Adrenal gland (tissue), 12 donors: ENCODE results near the gene VWA2. TPM values are rescaled to one million over a fixed set of nuclear protein-coding genes. Genes with fewer than 3 reads are reported as not detected.

Source experiments
- DNase-seq, 7 donors: peaks; one replicate each; pipeline ENCODE4 v3.0.0-alpha.2; 2019 to 2020
- H3K27ac ChIP-seq, 5 donors: fragments of 200-600 bp; sonication (generic) in 4 of 5; 1 replicate in 3 of 5; 2 replicates in 2 of 5; pipeline versions ENCODE4 v1.5.1 to v1.8.0; 2016 to 2020; ENCODE audit warnings: mild to moderate bottlenecking in 1 of 5
- H3K27me3 ChIP-seq: fragments of 200-600 bp; 2 replicates; pipeline ENCODE4 v1.8.0; 2021
- H3K36me3 ChIP-seq, 2 donors: fragments of 200-600 bp; replicated peaks in 1 of 2; 1 replicate in 1 of 2; 2 replicates in 1 of 2; pipeline versions ENCODE4 v1.5.1 to v1.8.0; 2018 to 2022
- H3K4me1 ChIP-seq, 2 donors: fragments of 200-600 bp; replicated peaks in 1 of 2; 1 replicate in 1 of 2; 2 replicates in 1 of 2; pipeline versions ENCODE4 v1.5.1 to v1.8.0; 2018 to 2021
- H3K4me3 ChIP-seq, 4 donors: fragments of 200-600 bp; sonication (generic) in 3 of 4; one replicate each; pipeline ENCODE4 v1.5.1; 2016 to 2018
- H3K9me3 ChIP-seq, 3 donors: fragments of 200-600 bp; sonication (generic) in 1 of 3; replicated peaks in 1 of 3; 1 replicate in 2 of 3; 2 replicates in 1 of 3; pipeline versions ENCODE4 v1.5.1 to v1.8.0; 2016 to 2021
- CTCF ChIP-seq, 6 experiments: fragments of 450-650 bp in 4 of 6; fragments of 200-600 bp in 2 of 6; sonication (generic) in 1 of 6; IDR thresholded peaks; 1 replicate in 5 of 6; 2 replicates in 1 of 6; pipeline versions ENCODE4 v1.5.1 to v1.8.0; 2016 to 2021; ENCODE audit warnings: antibody characterized with exemption in 6 of 6, mild to moderate bottlenecking in 2 of 6, moderate library complexity in 1 of 6
- POLR2A ChIP-seq, 2 donors: fragments of 450-650 bp; IDR thresholded peaks; one replicate each; pipeline ENCODE4 v1.6.1; 2017; ENCODE audit warnings: antibody characterized with exemption in 2 of 2, mild to moderate bottlenecking in 2 of 2, moderate library complexity in 1 of 2
- WGBS, 4 donors: extraction: QIAGEN DNeasy Blood & Tissue Kit in 2 of 4; methylation state at CpG; one replicate each; pipeline versions ENCODE4 v1.1.5 to v1.1.7; 2013 to 2017; 5-methylcytosine and 5-hydroxymethylcytosine counted together
- intact Hi-C, 2 donors: fragments of 100-400 bp; cut with DNase I; formaldehyde crosslinking; loops; one replicate each; pipeline versions ENCODE4 v1.14.1 to v1.15.0; 2022 to 2023
- polyA plus RNA-seq, 3 donors: library from polyadenylated mRNA; stranded (reverse); fragments of 200-250 nt in 2 of 3; fragments of 350-450 nt in 1 of 3; fragmentation: Illumina TruSeq in 1 of 3; extraction: RNeasy Lipid Tissue Mini Kit (QIAGEN cat#74804) in 1 of 3; gene quantifications; one replicate each; pipeline ENCODE4 v1.2.3, GENCODE V29; 2013 to 2014
- total RNA-seq, 9 donors: library from RNA; depleted of rRNA in 4 of 9; stranded (reverse); fragments of >200 nt in 4 of 9; fragments of 120-200 nt in 1 of 9; fragmentation: NEBNext Ultra II Directional in 1 of 9; extraction: Animal tissue kit (Norgen Biotek cat#: 25700) in 1 of 9; gene quantifications; one replicate each; pipeline versions ENCODE4 v1.1.0 to v1.2.4, GENCODE V29; 2013 to 2023
- donor health status: healthy with polysubstance abuse.
- donor health status: Bipolar disorder and iron deficiency.
- donor health status: DM: yes; HTN: yes; CAD: no.
- donor health status: DM: no; HTN: no; CAD: no.
- donor health status: DM: no; HTN: no; CAD: no.
- donor health status: DM: yes; HTN: yes; CAD: no.

The VWA2 gene
- total and polyA plus RNA-seq, 12 donors: 0.15 TPM; not detected in 11

- Histone ChIP-seq H3K4me1 (no peaks in the 10 kb centered on the region), H3K4me3 (no peak overlapping the region), H3K27me3 (no peaks in the 10 kb centered on the region), H3K27ac (no peak overlapping the region), H3K36me3 (no peaks in the 10 kb centered on the region), H3K9me3 (no peaks in the 10 kb centered on the region)
- 93 to 100% (median 95%) methylated on average over 2 of the region's 2 CpGs for WGBS, 4 donors
- no peak for DNase-seq
- intact Hi-C loops: no loop called here
- TF ChIP-seq POLR2A (IDR thresholded peaks at IDR 0.05) (no peak), CTCF (IDR thresholded peaks at IDR 0.05) (no peak)
These were observed 30.7 kb upstream of the VWA2 start for GRCh38 chr10:114208351-114208750.

- H3K27me3 ChIP-seq: no peaks in the 10 kb centered on the region
- WGBS, 4 donors: 69 to 81% (median 75%) methylated on average over 2 of the region's 2 CpGs
- no peak overlapping the region for H3K4me3 ChIP-seq
- H3K36me3 ChIP-seq: no peaks in the 10 kb centered on the region
- intact Hi-C loops: no loop called here
- TF ChIP-seq POLR2A (IDR thresholded peaks at IDR 0.05) (no peak), CTCF (IDR thresholded peaks at IDR 0.05) (no peak)
- H3K27ac ChIP-seq: no peak overlapping the region
- no peaks in the 10 kb centered on the region for H3K4me1 ChIP-seq
- DNase-seq: no peak
- no peaks in the 10 kb centered on the region for H3K9me3 ChIP-seq
These were observed 26.9 kb upstream of the VWA2 start for GRCh38 chr10:114212153-114212552.

- intact Hi-C loops: no loop called here
- no peak for TF ChIP-seq POLR2A (IDR thresholded peaks at IDR 0.05)
- TF ChIP-seq CTCF (IDR thresholded peaks at IDR 0.05): no peak
- no peak overlapping the region for H3K4me3 ChIP-seq
- 71 to 93% (median 79%) methylated on average over 1 of the region's 1 CpG for WGBS, 4 donors
- no peaks in the 10 kb centered on the region for H3K9me3 ChIP-seq
- no peak for DNase-seq
- no peaks in the 10 kb centered on the region for H3K36me3 ChIP-seq
- H3K27me3 ChIP-seq: no peaks in the 10 kb centered on the region
- H3K4me1 ChIP-seq: no peaks in the 10 kb centered on the region
- H3K27ac ChIP-seq: no peak overlapping the region
These were observed 24.0 kb upstream of the VWA2 start for GRCh38 chr10:114215033-114215432.

GRCh38 chr10:114220281-114220680 lies 18.8 kb upstream of the VWA2 start:
- Histone ChIP-seq H3K27me3 (peaks cover 16% of the 10 kb centered on the region), H3K9me3 (no peaks in the 10 kb centered on the region), H3K27ac (no peak overlapping the region), H3K4me1 (no peaks in the 10 kb centered on the region), H3K4me3 (no peak overlapping the region), H3K36me3 (no peaks in the 10 kb centered on the region)
- TF ChIP-seq CTCF (IDR thresholded peaks at IDR 0.05) (no peak), POLR2A (IDR thresholded peaks at IDR 0.05) (no peak)
- WGBS, 4 donors: 70 to 83% (median 74%) methylated on average over 2 of the region's 2 CpGs
- DNase-seq: no peak
- intact Hi-C loops: no loop called here
